OCI-LY7 (cell line): ENCODE results near the gene PACSIN2. TPM values are rescaled to one million over a fixed set of nuclear protein-coding genes. Genes with fewer than 3 reads are reported as not detected.

Experiments
- BruUV-seq: library from RNA; stranded (reverse); fragments of 400-500 nt; replicated peaks from 2 replicates; lab custom pipeline; 2021; lab: Mats Ljungman, UMichigan
- CTCF ChIA-PET: fragments of 300-600 bp; sonication (Branson Sonifier 250); formaldehyde crosslinking; loops from one replicate; lab custom pipeline; 2022; ENCODE audit warnings: antibody characterized with exemption; ENCODE audit not compliant: unreplicated experiment; lab: Charles Lee
- POLR2A ChIA-PET: fragments of 300-600 bp; sonication (Branson Sonifier 250); formaldehyde crosslinking; loops from one replicate; lab custom pipeline; 2022; ENCODE audit warnings: antibody characterized with exemption; lab: Charles Lee
- DNase-seq: peaks from one replicate; pipeline ENCODE4 v3.0.0-alpha.2; 2015; ENCODE audit warnings: low spot score
- H2AFZ ChIP-seq: fragments of 200-600 bp; sonication (generic), shearing (Covaris generic); 2 replicates; pipeline ENCODE4 v1.6.1; 2014; ENCODE audit warnings: mild to moderate bottlenecking, antibody characterized with exemption, low read length, moderate library complexity
- H3K27ac ChIP-seq: fragments of 200-600 bp; sonication (generic); 2 replicates; pipeline ENCODE4 v1.5.1; 2014; ENCODE audit warnings: mixed run types, low read depth, mild to moderate bottlenecking, moderate library complexity, low read length, inconsistent platforms; ENCODE audit not compliant: poor library complexity, severe bottlenecking
- H3K36me3 ChIP-seq: fragments of 200-600 bp; sonication (generic); 2 replicates; pipeline ENCODE4 v1.6.1; 2014; ENCODE audit warnings: mild to moderate bottlenecking, antibody characterized with exemption, low read length, moderate library complexity, mixed read lengths; ENCODE audit not compliant: insufficient read depth
- H3K4me1 ChIP-seq: fragments of 200-600 bp; sonication (generic); 2 replicates; pipeline ENCODE4 v1.5.1; 2014; ENCODE audit warnings: mild to moderate bottlenecking, low read length; ENCODE audit not compliant: insufficient read depth, poor library complexity, severe bottlenecking
- H3K4me2 ChIP-seq: fragments of 200-600 bp; sonication (generic); 2 replicates; pipeline ENCODE4 v1.6.1; 2014; ENCODE audit warnings: mild to moderate bottlenecking, low read length
- H3K4me3 ChIP-seq: fragments of 200-600 bp; sonication (generic); 2 replicates; pipeline ENCODE4 v1.5.1; 2014; ENCODE audit warnings: mild to moderate bottlenecking, low read depth, low read length; ENCODE audit not compliant: poor library complexity, severe bottlenecking
- H3K79me2 ChIP-seq: fragments of 200-600 bp; sonication (generic); 2 replicates; pipeline ENCODE4 v1.6.1; 2016; ENCODE audit warnings: low read depth, mild to moderate bottlenecking, low read length, moderate library complexity, mixed read lengths; ENCODE audit not compliant: insufficient read depth
- H3K9me2 ChIP-seq: fragments of 200-600 bp; sonication (generic); 2 replicates; pipeline ENCODE4 v1.6.1; 2016; ENCODE audit warnings: mild to moderate bottlenecking, low read length, mixed read lengths; ENCODE audit not compliant: insufficient read depth
- H3K9me3 ChIP-seq: fragments of 200-600 bp; sonication (generic); 2 replicates; pipeline ENCODE4 v1.6.1; 2014; ENCODE audit warnings: mild to moderate bottlenecking, mixed run types, low read length, mixed read lengths
- H4K20me1 ChIP-seq: fragments of 200-600 bp; sonication (generic); 2 replicates; pipeline ENCODE4 v1.6.1; 2014; ENCODE audit warnings: mild to moderate bottlenecking, antibody characterized with exemption, low read length, moderate library complexity, mixed read lengths; ENCODE audit not compliant: insufficient read depth
- EZH2phosphoT487 ChIP-seq: fragments of 200-600 bp; sonication (generic); IDR thresholded peaks from 2 replicates; pipeline ENCODE4 v1.6.1; 2018; ENCODE audit warnings: low read depth, borderline replicate concordance, mild to moderate bottlenecking, mixed run types, antibody characterized with exemption, low read length, moderate library complexity, mixed read lengths
- intact Hi-C: fragments of 100-400 bp; cut with micrococcal nuclease; formaldehyde crosslinking; loops from one replicate; pipeline ENCODE4 v1.10.0; 2022; ENCODE audit not compliant: unreplicated experiment
- total RNA-seq, 2 experiments: library from RNA; depleted of rRNA in 1 of 2; stranded (reverse); fragments of >200 nt in 1 of 2; shearing (Covaris generic) in 1 of 2; gene quantifications; 2 replicates each; pipeline ENCODE4 v1.2.3, GENCODE V29; 2014 to 2022
- TF ChIP-seq, protein P1 (sequence below): fragments of 200-600 bp; sonication (generic); conservative IDR thresholded peaks from 2 replicates; pipeline ENCODE4 v1.5.1; 2014; ENCODE audit warnings: mild to moderate bottlenecking, antibody characterized with exemption, low read length, moderate library complexity, mixed read lengths

Gene PACSIN2
- total RNA-seq, 2 experiments from 2014 or later: 25.4 to 41.7 TPM

DNA sequence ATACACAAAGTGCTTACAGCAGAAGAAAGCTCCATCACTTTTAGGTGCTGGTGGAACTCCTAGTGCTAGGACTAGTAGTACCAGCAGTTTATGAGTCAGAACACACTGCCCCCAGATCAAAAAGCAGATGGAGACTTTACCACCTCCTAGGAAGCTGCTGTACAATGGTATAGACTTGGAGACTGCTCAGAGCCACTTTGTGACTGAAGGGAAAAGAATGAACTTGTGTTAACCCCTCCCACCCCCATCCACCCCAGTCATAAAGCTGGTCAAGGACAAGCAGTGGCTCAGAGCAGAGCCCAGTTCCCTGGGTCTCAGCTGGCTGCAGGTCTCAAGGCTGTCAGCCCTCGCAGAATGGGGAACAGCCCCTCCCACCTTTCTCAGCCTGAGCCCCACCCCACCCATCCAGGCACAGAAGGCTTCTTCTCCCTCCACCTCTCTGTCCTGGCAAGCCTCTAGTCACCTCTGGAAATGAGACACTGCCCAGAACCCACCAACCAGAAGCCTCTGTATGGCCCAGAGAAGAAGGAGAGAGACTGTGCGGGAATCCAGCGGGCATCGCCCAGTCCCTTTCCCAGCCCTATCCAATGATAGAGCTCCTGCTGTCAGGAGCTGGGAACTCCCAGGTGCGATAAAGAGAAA lies 23.8 kb downstream of the PACSIN2 start:
- Histone ChIP-seq H3K36me3 (peaks cover 17% of the 10 kb centered on the region), H3K4me2 (no peak overlapping the region), H3K9me3 (peaks cover 14% of the 10 kb centered on the region; the same call in 1 of the 2 replicates), H3K9me2 (no peaks in the 10 kb centered on the region), H3K4me1 (peaks cover 9% of the 10 kb centered on the region), H3K27ac (no peak overlapping the region), H2AFZ (no peak overlapping the region), H4K20me1 (no peaks in the 10 kb centered on the region; the same call in 1 of the 2 replicates), H3K79me2 (peaks cover 34% of the 10 kb centered on the region), H3K4me3 (no peak overlapping the region)
- POLR2A ChIA-PET: no interaction called here
- BruUV-seq: no TSS peak
- TF ChIP-seq, protein P1, sequence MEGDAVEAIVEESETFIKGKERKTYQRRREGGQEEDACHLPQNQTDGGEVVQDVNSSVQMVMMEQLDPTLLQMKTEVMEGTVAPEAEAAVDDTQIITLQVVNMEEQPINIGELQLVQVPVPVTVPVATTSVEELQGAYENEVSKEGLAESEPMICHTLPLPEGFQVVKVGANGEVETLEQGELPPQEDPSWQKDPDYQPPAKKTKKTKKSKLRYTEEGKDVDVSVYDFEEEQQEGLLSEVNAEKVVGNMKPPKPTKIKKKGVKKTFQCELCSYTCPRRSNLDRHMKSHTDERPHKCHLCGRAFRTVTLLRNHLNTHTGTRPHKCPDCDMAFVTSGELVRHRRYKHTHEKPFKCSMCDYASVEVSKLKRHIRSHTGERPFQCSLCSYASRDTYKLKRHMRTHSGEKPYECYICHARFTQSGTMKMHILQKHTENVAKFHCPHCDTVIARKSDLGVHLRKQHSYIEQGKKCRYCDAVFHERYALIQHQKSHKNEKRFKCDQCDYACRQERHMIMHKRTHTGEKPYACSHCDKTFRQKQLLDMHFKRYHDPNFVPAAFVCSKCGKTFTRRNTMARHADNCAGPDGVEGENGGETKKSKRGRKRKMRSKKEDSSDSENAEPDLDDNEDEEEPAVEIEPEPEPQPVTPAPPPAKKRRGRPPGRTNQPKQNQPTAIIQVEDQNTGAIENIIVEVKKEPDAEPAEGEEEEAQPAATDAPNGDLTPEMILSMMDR: no peak
- TF ChIP-seq EZH2phosphoT487: no peak
- CTCF ChIA-PET: no interaction called here
- DNase-seq: no peak
- intact Hi-C loops: no loop called here

GRCh38 chr22:42990131-42990838 lies 24.7 kb downstream of the PACSIN2 start:
- intact Hi-C loops: no loop called here
- POLR2A ChIA-PET: no interaction called here

More at GRCh38 chr22:42990131-42990838, 24.7 kb downstream of the PACSIN2 start:
- H3K4me1 ChIP-seq: peaks cover 9% of the 10 kb centered on the region
- H3K9me2 ChIP-seq: no peaks in the 10 kb centered on the region
- H2AFZ ChIP-seq: no peak overlapping the region
- CTCF ChIA-PET: interaction anchor here (0.6 kb wide), 1 partner anchor 26 kb away, joined by 3 read pairs; no protein-coding TSS in a partner anchor
- H3K79me2 ChIP-seq: peaks cover 34% of the 10 kb centered on the region
- H3K4me3 ChIP-seq: no peak overlapping the region
- no peak overlapping the region for H3K27ac ChIP-seq
- peaks cover 14% of the 10 kb centered on the region; the same call in 1 of the 2 replicates for H3K9me3 ChIP-seq
- BruUV-seq: no TSS peak
- TF ChIP-seq, protein P1: no peak
- no peak for TF ChIP-seq EZH2phosphoT487
- no peaks in the 10 kb centered on the region; the same call in 1 of the 2 replicates for H4K20me1 ChIP-seq
- no peak overlapping the region for H3K4me2 ChIP-seq
- H3K36me3 ChIP-seq: peaks cover 17% of the 10 kb centered on the region
- no peak for DNase-seq
